GM21390 (cell line): Measurements from ENCODE around the gene TSPYL2.

Experiments used
- ATAC-seq: cut with Tn5 transposase; IDR thresholded peaks from one replicate; pipeline ENCODE4 v1.9.1; 2021; ENCODE audit not compliant: unreplicated experiment

The TSPYL2 gene

DNA sequence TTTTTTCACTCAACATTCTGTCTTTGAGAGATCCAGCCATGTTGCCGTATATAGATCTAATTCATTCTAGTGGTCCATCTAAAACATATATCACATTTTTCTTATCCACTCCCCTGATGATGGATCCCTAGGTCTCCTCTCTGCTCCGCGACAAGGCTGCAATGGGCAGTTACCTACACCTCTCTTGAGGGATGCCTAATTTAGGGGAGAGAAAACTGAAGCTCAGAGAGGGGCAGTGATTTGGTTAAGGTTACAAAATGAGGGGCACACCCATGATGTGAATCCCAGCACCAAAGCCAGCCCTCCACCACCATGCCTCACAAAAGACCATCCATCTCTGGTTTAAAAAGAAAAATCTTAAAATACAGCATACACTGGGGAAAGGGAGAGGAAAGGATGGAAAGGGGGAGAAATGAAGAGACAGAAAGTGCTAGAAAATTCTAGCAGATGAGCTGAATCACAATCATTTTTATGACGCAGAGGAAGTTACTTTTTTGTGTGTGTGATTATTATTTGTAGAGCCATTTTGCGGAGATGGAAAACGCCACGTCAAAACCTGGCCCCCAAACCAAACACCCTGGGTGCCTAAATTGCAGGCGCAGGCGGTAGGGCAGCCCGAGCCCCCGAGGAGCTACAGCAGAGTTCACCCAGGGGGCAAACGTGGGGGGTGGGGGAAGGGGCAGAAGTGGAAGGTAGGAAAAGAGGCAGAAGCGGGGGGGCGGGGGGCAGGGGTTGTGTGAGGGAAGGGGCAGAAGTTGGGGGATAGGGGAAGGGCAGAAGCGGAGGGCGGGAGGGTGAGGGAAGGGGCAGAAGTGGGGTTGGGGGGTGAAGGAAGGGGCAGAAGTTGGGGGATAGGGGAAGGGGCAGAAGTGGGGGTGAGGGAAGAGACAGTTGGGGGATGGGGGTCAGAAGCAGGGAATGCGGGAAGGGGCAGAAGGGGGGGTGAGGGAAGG, 1.3 kb upstream of the TSPYL2 start:
- ATAC-seq, result no peak

DNA sequence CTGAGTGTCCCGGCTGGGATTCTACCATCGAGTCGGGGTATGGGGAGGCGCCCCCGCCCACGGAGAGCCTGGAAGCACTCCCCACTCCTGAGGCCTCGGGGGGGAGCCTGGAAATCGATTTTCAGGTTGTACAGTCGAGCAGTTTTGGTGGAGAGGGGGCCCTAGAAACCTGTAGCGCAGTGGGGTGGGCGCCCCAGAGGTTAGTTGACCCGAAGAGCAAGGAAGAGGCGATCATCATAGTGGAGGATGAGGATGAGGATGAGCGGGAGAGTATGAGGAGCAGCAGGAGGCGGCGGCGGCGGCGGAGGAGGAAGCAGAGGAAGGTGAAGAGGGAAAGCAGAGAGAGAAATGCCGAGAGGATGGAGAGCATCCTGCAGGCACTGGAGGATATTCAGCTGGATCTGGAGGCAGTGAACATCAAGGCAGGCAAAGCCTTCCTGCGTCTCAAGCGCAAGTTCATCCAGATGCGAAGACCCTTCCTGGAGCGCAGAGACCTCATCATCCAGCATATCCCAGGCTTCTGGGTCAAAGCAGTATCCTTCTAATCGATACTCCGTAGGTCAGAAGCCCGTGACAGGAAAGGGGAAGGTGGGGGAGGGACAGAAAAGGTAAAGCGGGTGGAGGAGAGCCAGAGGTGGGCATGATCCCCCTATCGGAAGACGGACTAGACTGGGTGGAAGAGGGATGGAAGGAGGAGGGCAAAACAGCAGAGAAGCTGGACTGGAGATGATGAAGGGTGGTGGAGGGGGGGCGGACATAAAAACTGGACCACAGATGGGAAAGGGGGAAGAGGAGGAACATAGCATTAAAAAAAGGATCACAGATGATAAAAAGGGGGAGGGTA, 828 bp downstream of the TSPYL2 start:
- ATAC-seq, result no peak

DNA sequence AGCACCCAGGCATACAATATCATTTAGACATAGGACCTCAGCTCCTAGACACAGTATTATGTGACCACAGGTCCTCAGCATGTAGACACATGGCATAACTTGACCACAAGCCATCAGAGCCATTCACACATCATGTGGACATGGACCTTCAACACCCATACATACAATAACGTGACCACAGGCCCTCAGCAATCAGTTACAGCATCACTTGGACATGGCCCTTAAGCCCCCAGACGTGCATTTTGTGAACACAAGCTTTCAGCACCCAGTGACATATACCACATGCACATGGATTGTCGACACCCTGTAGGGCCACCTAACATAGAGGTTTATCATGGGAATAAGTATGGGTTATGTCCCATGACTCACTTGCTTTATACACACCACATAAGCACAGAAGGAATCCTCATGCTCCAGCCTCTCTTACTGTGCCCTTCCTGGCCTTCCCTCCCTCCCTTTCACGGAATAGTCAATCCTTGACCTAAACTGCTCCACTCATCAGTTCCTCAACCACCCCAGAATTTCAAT, 1.9 kb downstream of the TSPYL2 start:
- ATAC-seq, result no peak

DNA sequence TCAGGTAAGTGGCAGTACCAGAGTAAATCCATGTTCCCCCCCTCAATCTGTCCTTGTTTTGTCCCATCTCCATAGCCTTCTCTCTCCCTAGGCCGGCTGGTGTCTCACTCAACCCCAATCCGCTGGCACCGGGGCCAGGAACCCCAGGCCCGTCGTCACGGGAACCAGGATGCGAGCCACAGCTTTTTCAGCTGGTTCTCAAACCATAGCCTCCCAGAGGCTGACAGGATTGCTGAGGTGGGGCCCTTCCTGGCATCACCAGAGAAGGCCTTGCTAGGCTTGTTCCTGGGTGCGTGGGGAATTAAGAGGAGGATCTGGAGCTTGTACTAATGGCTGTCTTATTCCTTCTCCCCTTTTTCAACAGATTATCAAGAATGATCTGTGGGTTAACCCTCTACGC, 2.7 kb downstream of the TSPYL2 start:
- no peak for ATAC-seq

DNA sequence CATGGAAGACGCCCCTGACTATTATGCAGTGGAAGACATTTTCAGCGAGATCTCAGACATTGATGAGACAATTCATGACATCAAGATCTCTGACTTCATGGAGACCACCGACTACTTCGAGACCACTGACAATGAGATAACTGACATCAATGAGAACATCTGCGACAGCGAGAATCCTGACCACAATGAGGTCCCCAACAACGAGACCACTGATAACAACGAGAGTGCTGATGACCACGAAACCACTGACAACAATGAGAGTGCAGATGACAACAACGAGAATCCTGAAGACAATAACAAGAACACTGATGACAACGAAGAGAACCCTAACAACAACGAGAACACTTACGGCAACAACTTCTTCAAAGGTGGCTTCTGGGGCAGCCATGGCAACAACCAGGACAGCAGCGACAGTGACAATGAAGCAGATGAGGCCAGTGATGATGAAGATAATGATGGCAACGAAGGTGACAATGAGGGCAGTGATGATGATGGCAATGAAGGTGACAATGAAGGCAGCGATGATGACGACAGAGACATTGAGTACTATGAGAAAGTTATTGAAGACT, 3.6 kb downstream of the TSPYL2 start:
- ATAC-seq, result no peak

DNA sequence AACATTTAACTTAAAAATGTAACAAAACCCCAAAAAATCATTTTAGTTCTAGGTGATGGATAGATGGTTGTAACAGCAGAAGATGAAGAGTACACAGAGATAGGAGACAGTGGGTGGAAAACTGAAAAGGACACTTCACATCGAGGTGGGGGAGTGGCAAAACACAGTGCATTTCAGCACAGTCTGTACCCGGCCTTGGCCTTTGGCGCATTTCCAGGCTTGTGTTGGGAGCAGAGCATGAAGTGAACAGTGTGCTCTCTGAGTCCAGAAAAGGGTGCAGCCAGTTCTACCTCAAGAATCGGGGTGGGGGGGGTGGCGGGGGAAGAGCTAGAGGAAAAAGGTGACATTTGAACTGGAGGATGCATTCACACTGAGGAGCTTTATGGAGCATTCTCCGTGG, 4.3 kb downstream of the TSPYL2 start:
- no peak for ATAC-seq

DNA sequence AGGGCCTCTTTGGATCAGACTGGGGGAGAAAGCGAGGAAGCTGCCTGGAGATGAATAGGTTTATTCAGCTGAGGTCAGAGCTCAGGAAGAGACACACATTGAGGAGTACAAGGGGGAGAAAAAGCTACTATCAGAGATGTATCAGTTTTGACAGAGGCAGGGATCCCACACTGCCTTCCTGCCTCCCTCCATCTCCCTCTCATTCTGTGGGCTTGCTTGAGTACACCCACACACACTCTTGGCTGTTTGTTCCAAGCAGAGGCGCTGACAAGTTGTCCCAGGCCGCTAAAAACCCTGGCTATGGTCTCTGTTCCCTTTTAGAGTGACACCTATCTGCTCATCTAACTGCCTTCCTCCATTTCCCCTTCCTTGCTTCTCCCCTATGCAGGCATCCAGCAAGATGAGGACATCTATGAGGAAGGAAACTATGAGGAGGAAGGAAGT, 5.2 kb downstream of the TSPYL2 start:
- ATAC-seq, result no peak

DNA sequence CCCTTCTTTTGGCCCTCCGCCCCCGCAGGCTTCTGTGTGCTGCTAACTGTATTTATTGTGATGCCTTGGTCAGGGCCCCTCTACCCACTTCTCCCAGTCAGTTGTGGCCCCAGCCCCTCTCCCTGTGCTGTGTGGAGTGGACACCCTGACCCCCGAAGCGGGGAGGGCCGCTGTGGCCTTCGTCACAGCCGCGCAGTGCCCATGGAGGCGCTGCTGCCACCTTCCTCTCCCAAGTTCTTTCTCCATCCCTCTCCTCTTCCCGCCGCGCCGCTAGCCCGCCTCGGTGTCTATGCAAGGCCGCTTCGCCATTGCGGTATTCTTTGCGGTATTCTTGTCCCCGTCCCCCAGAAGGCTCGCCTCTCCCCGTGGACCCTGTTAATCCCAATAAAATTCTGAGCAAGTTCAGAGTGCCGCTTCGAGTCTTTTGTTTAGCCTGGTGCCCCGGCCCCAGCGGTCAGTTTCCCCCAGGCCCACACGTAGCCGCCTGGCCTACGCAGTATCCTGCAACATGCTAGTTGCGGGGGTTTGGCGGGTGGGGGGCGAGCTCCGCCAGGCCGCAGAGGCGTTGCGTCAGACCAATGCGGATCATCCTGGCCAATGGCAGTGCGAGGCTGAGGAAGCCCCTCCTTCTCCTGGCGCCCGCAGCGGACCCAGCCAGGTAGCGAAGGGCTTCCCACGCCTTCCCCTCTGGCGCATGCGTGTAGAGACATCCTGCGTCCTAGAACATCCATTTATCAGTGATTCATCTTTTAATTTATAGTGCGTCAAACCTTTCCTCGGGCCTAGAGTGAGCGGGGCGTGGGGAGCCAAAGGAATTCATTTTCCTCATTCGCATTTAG, 6.2 kb downstream of the TSPYL2 start:
- no peak for ATAC-seq

DNA sequence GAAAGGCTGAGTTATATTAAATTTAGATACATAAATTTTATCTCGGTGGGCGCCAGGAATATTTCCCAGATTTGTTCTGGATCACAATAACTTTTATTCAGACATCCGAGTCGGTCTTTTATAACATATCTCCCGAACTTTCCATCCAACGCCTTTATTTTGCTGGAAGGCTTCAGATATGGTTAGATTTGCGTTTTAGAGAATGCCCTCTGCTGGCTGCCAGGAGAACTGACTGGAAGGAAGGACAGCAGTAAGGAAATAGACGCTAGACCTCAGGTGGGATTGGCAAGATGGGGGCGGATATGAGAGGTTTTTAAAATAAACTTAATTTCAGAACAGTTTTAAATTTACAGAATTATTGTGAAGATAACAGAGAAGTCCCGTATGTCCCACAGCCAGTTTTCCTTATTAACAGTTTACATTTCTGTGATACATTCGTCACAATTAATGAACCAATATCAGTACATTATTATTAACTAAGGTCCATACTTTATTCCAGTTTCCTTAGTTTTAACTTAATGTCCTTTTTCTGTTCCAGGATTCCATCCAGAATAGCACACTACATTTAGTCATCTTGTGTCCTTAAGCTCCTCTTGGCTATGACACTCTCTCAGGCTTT, 7.2 kb downstream of the TSPYL2 start:
- ATAC-seq, result no peak

DNA sequence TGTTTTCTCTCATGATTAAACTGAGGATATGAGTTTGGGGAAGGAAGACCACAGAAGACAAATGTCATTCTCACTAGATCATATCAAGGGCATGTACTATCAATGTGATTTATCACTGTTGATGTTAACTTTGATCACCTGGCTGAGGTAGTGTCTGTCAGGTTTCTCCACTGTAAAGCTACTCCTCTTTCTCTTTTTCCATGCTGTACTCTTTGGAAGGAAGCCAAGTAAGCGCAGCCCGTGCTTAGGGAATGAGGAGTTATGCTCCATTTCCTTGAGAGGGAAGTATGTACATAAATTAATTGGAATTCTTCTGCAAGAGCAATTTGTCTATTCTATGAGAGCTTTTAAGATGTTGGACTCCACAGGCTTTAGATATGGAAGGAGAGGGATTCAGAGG, 7.8 kb downstream of the TSPYL2 start:
- ATAC-seq, result no peak

DNA sequence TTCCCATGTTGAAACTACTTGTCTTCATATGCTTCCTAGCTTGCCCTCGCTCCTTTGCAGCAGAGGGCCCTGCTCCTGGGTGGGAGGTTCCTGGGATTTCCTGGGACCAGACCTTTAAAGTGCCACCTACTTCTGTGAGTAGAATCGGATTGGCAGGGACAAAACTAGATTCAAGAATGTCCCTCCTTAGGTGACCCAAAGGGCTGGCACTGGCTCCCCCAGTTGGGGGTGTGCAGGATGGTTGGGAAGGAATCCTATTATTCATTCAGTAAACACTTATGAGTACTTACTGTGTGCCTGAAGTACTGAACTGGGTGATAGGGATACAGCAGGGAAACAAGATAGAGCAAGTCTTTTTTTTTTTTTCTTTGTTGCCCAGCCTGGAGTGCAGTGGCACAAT, 9.2 kb downstream of the TSPYL2 start:
- no peak for ATAC-seq

DNA sequence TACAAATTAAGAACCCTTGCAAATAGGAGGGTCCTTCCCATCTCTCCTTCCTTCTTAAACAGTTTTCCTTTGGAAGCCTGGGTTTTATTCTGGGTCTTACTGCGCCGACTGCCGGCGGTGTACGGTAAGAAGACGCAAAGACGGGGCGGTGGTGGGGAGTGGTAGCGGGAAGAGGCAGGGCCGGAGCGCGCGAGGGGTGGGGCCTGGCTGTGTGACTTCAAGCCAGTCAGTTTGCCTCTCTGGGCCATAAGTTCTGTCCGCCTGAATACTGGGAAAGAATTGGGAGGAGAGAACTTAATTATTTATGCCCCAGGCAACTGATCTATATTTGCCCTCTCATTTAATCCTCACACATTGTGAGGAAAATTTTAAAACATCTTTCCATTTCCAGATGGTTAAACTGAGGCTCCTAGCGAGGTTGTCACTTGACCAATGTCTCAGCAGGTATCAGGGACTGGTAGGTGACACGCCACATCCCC, 11.0 kb downstream of the TSPYL2 start:
- peak; percentile 51 for ATAC-seq

DNA sequence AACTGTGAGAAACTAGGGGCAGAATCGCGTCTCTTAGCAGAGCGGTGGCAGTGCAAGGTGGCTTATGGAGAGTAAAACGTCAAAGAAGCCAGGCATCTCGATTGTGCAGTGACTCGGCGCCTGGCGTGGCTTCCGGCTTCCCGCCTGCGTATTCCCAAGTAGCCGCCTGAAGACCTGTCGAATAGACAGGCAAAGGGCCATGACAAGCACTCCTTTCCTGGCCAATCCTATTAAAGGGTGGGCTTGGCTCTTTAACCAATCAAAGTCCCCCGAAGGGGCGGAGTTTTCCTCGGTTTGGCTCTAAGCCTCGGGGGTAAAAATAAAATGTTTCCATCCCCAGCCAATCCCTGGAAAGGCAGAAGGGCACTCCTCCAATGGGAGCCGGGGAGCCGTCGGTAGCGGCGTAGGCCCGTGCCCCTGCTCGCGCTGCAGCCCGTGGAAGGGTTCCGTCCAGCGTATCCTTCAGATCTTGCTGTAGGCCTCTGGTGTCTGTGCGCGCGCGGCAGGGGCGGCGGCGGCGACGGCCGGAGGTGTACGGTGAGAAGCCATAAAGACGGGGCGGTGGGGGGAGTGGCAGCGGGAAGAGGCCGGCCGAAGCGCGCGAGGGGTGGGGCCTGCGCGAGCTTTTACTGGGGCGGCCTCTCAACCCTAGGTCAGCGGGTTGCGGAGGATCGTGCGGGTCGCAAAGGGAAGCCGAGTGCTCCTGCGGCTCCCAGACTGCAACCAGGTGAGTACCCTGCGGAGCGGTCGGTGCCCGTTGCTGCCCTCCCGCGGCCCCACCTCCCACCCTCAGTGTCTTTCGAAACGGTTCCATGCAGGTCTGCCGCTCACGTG, 11.8 kb downstream of the TSPYL2 start, which contains the start of gene KANTR:
Gene KANTR, plus strand, starts transcription at position 395 of the 834 bp plus-strand sequence. CDS start 30,131 bp downstream, outside the sequence.
- peak; percentile 70 for ATAC-seq

DNA sequence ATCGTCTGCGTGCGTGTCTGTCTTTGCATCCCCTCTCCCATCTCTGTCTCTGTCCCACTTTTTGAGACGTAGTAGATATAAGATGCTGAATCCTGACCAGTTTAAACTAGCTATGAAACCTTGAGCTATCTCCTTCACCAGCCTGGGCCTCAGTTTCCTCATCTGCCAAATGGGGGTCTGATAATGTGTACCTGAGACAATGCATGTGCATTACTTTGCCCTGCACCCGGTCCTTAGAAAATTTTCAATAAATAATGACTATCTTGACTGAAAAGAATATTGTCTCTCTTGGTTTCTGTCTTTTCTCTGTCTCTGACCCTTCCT, 12.4 kb downstream of the TSPYL2 start:
- no peak for ATAC-seq

DNA sequence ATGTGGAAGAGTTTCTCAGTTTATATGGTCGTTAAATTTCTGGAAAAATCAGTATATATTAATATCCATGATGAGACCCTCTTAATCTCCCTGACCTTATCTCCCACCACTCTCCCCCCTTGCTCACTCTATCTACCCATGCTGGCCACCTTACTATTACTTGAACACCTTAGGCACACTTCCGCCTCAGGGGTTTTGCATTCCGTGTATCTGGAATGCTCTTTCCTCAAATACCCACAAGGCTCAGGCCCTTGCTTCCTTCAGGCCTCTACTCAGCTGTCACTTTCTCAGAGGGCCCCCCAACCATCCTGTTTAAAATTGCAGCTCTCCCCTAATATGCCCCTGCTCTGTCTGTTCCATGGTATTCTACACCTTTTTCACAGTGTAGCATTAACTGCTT, 13.6 kb downstream of the TSPYL2 start:
- no peak for ATAC-seq

DNA sequence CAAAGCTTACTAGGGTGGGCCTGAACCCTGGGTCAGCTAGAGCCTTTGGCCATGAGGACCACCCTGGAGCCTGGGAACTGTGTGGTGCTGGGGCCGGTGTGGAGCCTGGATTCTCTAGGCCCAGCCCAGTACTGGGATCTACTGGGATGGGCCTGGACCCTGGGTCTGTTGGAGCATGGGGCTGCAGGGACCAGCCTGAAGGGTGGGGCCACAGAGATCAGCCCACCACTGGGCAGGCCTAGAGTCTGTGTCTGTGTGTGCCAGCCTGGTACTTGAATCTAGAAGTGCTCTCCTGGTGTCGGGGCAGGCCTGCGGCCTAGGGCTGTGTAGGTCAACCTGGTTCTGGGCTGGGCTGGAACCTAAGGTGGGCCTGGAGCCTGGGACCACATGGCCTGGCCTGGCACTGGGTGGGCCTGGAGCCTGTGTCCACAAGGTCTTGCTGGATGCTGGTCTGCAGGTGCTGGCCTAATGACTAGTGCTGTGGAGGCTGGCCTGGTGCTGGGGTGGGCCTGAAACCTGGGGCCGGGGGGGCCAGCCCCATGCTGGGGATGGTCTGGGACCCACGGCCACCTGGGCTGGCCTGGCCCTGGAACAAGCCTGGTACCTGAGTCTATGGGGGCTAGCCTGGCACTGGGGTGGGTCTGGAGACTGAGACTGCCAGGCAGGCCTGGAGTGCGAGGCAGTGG, 32.8 kb downstream of the TSPYL2 start:
- ATAC-seq, result no peak

DNA sequence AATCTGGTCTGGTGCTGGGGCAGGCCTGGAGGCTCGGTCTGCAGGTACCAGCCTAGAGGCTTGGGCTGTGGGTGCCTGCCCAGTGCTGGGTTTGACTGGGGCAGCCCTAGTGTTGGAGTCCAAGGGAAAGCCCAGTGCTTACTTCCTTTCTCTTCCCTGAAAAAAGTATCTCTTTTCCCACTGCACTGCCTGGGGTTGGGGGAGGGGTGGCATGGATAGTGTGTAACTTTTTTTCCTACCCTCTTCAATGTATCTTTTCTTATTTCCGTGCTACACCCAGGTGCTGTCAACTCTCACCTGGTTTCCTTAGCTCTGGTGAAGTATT, 33.3 kb downstream of the TSPYL2 start:
- ATAC-seq, result no peak

DNA sequence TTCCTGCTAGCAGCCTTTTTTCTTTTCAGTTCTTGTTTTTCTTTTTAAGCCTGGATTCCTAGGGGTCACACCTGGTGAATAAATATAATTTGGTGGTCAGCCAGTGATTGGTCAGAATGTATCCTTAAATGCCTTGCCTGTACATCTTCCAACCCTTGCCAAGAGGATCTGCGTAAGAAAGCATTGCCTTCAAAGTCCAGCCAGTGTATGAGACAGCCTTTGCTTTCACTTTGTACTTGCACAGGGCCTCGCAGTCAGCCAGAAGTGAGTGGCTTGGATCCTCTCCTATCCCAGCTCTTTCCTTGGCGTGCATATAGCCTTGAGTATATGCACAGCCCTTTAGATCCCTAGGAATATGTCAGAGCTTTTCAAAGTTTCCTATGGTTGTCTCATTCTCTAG, 33.9 kb downstream of the TSPYL2 start:
- ATAC-seq, result no peak

DNA sequence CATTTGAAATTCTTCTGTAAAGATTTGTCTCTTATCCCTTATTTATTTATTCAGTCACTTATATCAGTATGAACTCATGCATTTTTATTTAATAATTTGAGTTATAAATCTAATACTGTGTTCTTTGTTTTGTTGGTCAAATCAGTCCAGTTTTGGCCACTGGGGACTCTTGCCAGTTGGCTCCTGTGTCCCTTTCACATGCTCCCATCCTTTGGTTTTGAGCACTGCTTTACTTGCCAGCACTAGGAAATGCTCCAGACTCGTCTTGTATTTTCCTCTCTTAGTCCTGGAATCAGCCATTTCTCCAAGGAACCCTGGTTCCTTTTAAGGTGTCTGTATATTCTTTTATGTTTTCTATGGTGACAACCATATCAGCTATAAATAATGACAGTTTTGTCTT, 39.8 kb downstream of the TSPYL2 start:
- no peak for ATAC-seq
